Cerebellar cortex (tissue), 1 donor: ENCODE measurements around the gene URGCP.
"Not testable (repeated sequence)": the region's sequence is repeated elsewhere in the genome, so short reads cannot be mapped to it uniquely, and the experiment has no call there.

ENCODE experiments used
- DNase-seq: peaks from one replicate; pipeline ENCODE4 v3.0.0-alpha.2; 2015; ENCODE audit warnings: low spot score

Gene URGCP

GRCh38 chr7:43872406-43873110 lies 33.8 kb downstream of the URGCP start:
- peak; percentile 57 for DNase-seq

GRCh38 chr7:43871064-43871463 lies 35.3 kb downstream of the URGCP start:
- DNase-seq: no peak

GRCh38 chr7:43870316-43870715 lies 36.1 kb downstream of the URGCP start:
- DNase-seq: no peak

GRCh38 chr7:43869867-43870240 lies 36.5 kb downstream of the URGCP start:
- DNase-seq: no peak

- DNase-seq: peak; percentile 96
Observed at GRCh38 chr7:43869006-43869866, 37.2 kb downstream of the URGCP start, which contains the start of gene MRPS24. Gene MRPS24 (minus strand): TSS chr7:43869517. CDS start chr7:43869495, 22 bp downstream.

GRCh38 chr7:43868681-43869005 lies 37.8 kb downstream of the URGCP start:
- DNase-seq: no peak

- DNase-seq: no peak
Observed at GRCh38 chr7:43868181-43868580, 38.2 kb downstream of the URGCP start.

- no peak for DNase-seq
Observed at GRCh38 chr7:43865277-43865676, 41.1 kb downstream of the URGCP start.

GRCh38 chr7:43864126-43864525 lies 42.3 kb downstream of the URGCP start:
- DNase-seq: no peak

- DNase-seq: no peak
Observed at GRCh38 chr7:43856996-43857395, 49.4 kb downstream of the URGCP start.

GRCh38 chr7:43856316-43856715 lies 50.1 kb downstream of the URGCP start:
- DNase-seq: no peak

- DNase-seq: no peak
Observed at GRCh38 chr7:43855176-43855575, 51.2 kb downstream of the URGCP start.

- DNase-seq: no peak
Observed at GRCh38 chr7:43851805-43852204, 54.6 kb downstream of the URGCP start.

GRCh38 chr7:43850348-43851116 lies 55.9 kb downstream of the URGCP start:
- no peak for DNase-seq

GRCh38 chr7:43849047-43849446 lies 57.3 kb downstream of the URGCP start:
- DNase-seq: no peak

- no peak for DNase-seq
Observed at GRCh38 chr7:43847496-43847895, 58.9 kb downstream of the URGCP start.

GRCh38 chr7:43844662-43845061 lies 61.7 kb downstream of the URGCP start:
- no peak for DNase-seq

- DNase-seq: no peak
Observed at GRCh38 chr7:43844257-43844656, 62.1 kb downstream of the URGCP start.

- no peak for DNase-seq
Observed at GRCh38 chr7:43843296-43843695, 63.1 kb downstream of the URGCP start.

- peak; percentile 77 for DNase-seq
Observed at GRCh38 chr7:43838201-43838658, 68.2 kb downstream of the URGCP start.

GRCh38 chr7:43834463-43835251 lies 71.7 kb downstream of the URGCP start:
- no peak for DNase-seq

GRCh38 chr7:43830917-43831316 lies 75.5 kb downstream of the URGCP start:
- not testable (repeated sequence) for DNase-seq
